NCI-H2227 (cell line): ENCODE measurements around the gene OR10X1.

ENCODE experiments used
- DNase-seq: peaks from one replicate; lab custom pipeline; 2025; ENCODE audit not compliant: unreplicated experiment; lab: John Stamatoyannopoulos, UW

OR10X1 gene

GRCh38 chr1:158579733-158580132 lies at the start of gene OR10X1:
TSS of gene OR10X1 (minus strand) at chr1:158579899. CDS start at chr1:158579899, 0 bp downstream.
- DNase-seq: no peak

- DNase-seq: no peak
Measured at GRCh38 chr1:158613764-158614163, 34.1 kb upstream of the OR10X1 start.

- no peak for DNase-seq
Measured at GRCh38 chr1:158611916-158612315, 32.2 kb upstream of the OR10X1 start.

- no peak for DNase-seq
Measured at GRCh38 chr1:158607296-158607695, 27.6 kb upstream of the OR10X1 start.

GRCh38 chr1:158604968-158605367 lies 25.3 kb upstream of the OR10X1 start, which contains the start of gene OR10Z1:
TSS of gene OR10Z1 (plus strand) at chr1:158605268. CDS start at chr1:158606439, 1,171 bp downstream.
- no peak for DNase-seq

GRCh38 chr1:158600735-158601134 lies 21.0 kb upstream of the OR10X1 start:
- DNase-seq: no peak

- no peak for DNase-seq
Measured at GRCh38 chr1:158586942-158587341, 7.2 kb upstream of the OR10X1 start.

GRCh38 chr1:158583962-158584361 lies 4.3 kb upstream of the OR10X1 start:
- no peak for DNase-seq

GRCh38 chr1:158577561-158577960 lies 2.1 kb downstream of the OR10X1 start:
- DNase-seq: no peak

- DNase-seq: no peak
Measured at GRCh38 chr1:158572226-158572625, 7.5 kb downstream of the OR10X1 start.

GRCh38 chr1:158570480-158570879 lies 9.2 kb downstream of the OR10X1 start, which contains the start of gene OR6P1:
TSS of gene OR6P1 (minus strand) at chr1:158570580. CDS start at chr1:158563604, 6,976 bp downstream.
- no peak for DNase-seq

- DNase-seq: no peak
Measured at GRCh38 chr1:158564608-158565007, 15.1 kb downstream of the OR10X1 start.

- DNase-seq: no peak
Measured at GRCh38 chr1:158563853-158564252, 15.8 kb downstream of the OR10X1 start.

- no peak for DNase-seq
Measured at GRCh38 chr1:158559696-158560095, 20.0 kb downstream of the OR10X1 start.

GRCh38 chr1:158554352-158554751 lies 25.3 kb downstream of the OR10X1 start, which contains the start of gene OR6Y1:
TSS of gene OR6Y1 (minus strand) at chr1:158554405. CDS start at chr1:158548105, 6,300 bp downstream.
- DNase-seq: no peak

GRCh38 chr1:158552296-158552695 lies 27.4 kb downstream of the OR10X1 start:
- no peak for DNase-seq

- no peak for DNase-seq
Measured at GRCh38 chr1:158547533-158547932, 32.2 kb downstream of the OR10X1 start.

GRCh38 chr1:158537609-158538008 lies 42.1 kb downstream of the OR10X1 start:
- no peak for DNase-seq

GRCh38 chr1:158534496-158534895 lies 45.2 kb downstream of the OR10X1 start:
- DNase-seq: no peak
